Bone marrow (tissue), 2 donors: ENCODE measurements around the gene MPIG6B.
A peak's percentile ranks its signal among the peaks of the same experiment; 100 is the strongest.

ENCODE experiments used
- DNase-seq, 2 donors: peaks; one replicate each; lab custom pipeline; 2025; lab: John Stamatoyannopoulos, UW

The MPIG6B gene

DNA sequence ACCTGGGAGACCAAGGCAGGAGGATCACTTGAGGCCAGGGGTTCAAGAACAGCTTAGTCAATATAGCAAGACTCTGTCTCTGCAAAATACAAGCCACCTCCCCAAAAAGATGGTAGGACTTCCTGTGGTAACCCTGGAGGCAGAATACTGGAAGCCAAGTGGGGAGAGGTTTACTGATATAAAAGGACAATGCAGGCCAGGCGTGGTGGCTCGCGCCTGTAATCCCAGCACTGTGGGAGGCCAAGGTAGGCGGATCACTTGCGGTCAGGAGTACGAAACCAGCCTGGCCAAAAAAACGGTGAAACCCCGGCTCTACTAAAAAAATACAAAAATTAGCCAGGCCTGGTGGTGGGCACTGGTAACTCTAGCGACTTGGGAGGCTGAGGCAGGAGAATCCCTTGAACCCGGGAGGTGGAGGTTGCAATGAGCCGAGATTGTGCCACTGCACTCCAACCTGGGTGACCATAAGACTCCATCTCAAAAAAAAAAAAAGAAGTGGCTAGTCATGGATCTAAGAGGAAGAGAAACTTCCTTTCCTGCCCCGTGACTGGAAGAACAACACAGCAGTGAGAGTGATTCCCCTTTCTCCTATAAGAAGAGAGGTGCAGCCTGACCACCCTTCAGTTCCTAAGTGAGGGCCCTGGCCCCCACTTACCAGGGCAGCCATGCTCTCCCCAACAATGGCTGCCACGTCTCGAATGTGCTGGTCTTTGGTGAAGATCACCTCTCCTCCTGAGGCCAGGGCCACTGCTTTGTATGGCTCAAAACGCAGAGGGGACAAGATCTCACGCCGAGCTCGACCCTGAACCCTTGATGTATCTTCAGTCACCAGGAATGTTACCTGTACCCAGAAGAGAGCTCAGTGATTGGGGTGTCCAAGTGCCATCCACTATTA lies 45.4 kb downstream of the MPIG6B start:
- no peak for DNase-seq

GRCh38 chr6:31769684-31770371 lies 46.7 kb downstream of the MPIG6B start:
- peak; percentile 54 to 79 for DNase-seq

DNA sequence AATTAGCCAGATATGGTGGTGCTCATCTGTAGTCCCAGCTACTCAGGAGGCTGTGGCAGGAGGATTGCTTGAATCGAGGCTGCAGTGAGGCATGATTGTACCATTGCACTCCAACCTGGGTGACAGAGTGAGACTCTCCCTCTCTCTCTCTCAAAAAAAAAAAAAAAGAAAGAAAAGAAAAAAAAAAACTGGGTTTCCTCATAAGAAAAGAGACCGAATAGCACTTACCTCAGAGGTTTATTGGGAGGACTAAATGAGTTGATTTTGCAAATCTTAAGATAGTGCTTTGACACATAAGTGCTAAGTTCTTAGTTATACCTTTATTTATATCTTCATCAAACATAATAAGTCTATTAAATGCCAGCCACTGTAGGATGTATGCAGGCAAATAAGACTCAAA lies 47.7 kb downstream of the MPIG6B start:
- DNase-seq = no peak

DNA sequence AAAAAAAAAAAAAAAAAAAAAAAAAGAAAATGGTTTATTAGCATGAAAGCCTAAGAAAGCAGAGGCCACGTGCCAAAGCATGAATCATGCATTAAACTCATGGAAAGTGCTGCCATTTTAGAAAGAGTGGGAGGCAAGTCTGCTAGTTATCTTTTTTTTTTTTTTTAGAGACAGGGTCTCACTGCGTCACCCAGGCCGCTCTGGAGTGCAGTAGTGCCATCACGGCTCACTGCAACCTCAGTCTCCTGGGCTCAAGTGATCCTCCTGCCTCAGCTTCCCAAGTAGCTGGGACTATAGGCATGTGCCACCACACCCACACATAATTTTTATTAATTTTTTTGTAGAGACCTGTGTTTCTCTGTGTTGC lies 48.8 kb downstream of the MPIG6B start:
- DNase-seq = no peak

DNA sequence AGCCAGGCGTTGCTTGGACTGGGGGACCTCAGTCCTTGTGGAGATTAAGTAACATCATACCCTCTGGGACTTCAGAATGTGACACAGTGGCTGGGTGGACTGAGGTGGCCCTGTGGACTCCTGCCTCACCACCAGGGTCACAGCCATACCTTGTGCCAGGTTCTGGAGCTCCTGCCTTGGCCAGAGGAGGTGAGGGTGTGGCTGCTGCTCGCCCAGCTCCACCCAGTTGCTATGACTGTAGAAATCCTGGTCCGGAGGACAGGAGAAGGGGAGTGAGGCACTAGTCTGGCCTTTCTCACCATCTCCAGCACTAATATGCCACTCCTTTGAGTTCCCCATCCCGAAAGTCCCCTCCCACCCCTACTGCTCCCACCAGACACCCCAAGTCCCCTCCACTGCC lies 52.0 kb downstream of the MPIG6B start:
- no peak for DNase-seq

- DNase-seq = no peak
These were observed 52.7 kb downstream of the MPIG6B start for GRCh38 chr6:31775633-31776484.
